Urinary bladder (tissue), 4 donors: Measurements from ENCODE around the gene BEST2. TPM values are rescaled to one million over a fixed set of nuclear protein-coding genes. Genes with fewer than 3 reads are reported as not detected.
"Not testable (repeated sequence)": the region's sequence is repeated elsewhere in the genome, so short reads cannot be mapped to it uniquely, and the experiment has no call there.

ENCODE experiments used
- DNase-seq: peaks from one replicate; pipeline ENCODE4 v3.0.0-alpha.2; 2015; ENCODE audit errors: extremely low spot score
- H3K27ac ChIP-seq: one replicate; pipeline ENCODE4 v1.5.1; 2013; ENCODE audit warnings: low read depth, mild to moderate bottlenecking, moderate library complexity
- H3K36me3 ChIP-seq: one replicate; pipeline ENCODE4 v1.6.1; 2013; ENCODE audit warnings: mild to moderate bottlenecking, moderate library complexity; ENCODE audit not compliant: insufficient read depth
- H3K4me1 ChIP-seq: one replicate; pipeline ENCODE4 v1.6.1; 2013; ENCODE audit warnings: mild to moderate bottlenecking, moderate library complexity; ENCODE audit not compliant: insufficient read depth
- H3K4me3 ChIP-seq: one replicate; pipeline ENCODE4 v1.5.1; 2013; ENCODE audit warnings: low read depth, low read length
- WGBS: extraction: QIAGEN DNeasy Blood & Tissue Kit; methylation state at CpG from one replicate; pipeline ENCODE4 v1.1.7; 2013; 5-methylcytosine and 5-hydroxymethylcytosine counted together
- polyA plus RNA-seq: library from polyadenylated mRNA; stranded (reverse); fragments of 200-250 nt; gene quantifications from one replicate; pipeline ENCODE4 v1.2.3, GENCODE V29; 2013
- total RNA-seq: library from RNA; depleted of rRNA; stranded (reverse); fragments of >200 nt; gene quantifications from one replicate; pipeline ENCODE4 v1.2.3, GENCODE V29; 2014
- donor health status: healthy with polysubstance abuse.
- donor health status: healthy.

BEST2 gene
- total and polyA plus RNA-seq, 2 donors, result not detected

GRCh38 chr19:12721656-12722565 is 29.7 kb upstream of the BEST2 start:
- no peak for DNase-seq

GRCh38 chr19:12722566-12723380 is 28.8 kb upstream of the BEST2 start:
- no peak overlapping the region for H3K27ac ChIP-seq
- DNase-seq, result peak; percentile 95
- peaks cover 1% of the 10 kb centered on the region for H3K4me1 ChIP-seq
- 1% methylated on average over 32 of the region's 32 CpGs for WGBS
- no peaks in the 10 kb centered on the region for H3K36me3 ChIP-seq
- H3K4me3 ChIP-seq, result peak overlapping the region; percentile 90

More at GRCh38 chr19:12721656-12722565, 29.7 kb upstream of the BEST2 start:
- Histone ChIP-seq H3K27ac (peak overlapping the region; percentile 87), H3K4me3 (peak overlapping the region; percentile 90), H3K4me1 (peaks cover 1% of the 10 kb centered on the region), H3K36me3 (no peaks in the 10 kb centered on the region)
- under 1% methylated on average over 65 of the region's 65 CpGs for WGBS

- H3K4me3 ChIP-seq, result peak overlapping the region; percentile 23
- H3K4me1 ChIP-seq, result peaks cover 1% of the 10 kb centered on the region
- no peak for DNase-seq
- WGBS, result 2% methylated on average over 7 of the region's 7 CpGs
- no peak overlapping the region for H3K27ac ChIP-seq
- H3K36me3 ChIP-seq, result no peaks in the 10 kb centered on the region
These were observed 28.3 kb upstream of the BEST2 start for GRCh38 chr19:12723381-12723640.

- DNase-seq, result no peak
- WGBS, result 3% methylated on average over 28 of the region's 28 CpGs
These were observed 27.8 kb upstream of the BEST2 start, which contains the start of gene TNPO2 for GRCh38 chr19:12723641-12724426. Gene TNPO2 (minus strand): TSS chr19:12723932. CDS start chr19:12720977, 2,955 bp downstream.

GRCh38 chr19:12725612-12726011 is 26.0 kb upstream of the BEST2 start:
- WGBS, result 93% methylated on average over 10 of the region's 10 CpGs
- not testable (repeated sequence) for H3K4me1 ChIP-seq, H3K27ac ChIP-seq, DNase-seq, H3K4me3 ChIP-seq, H3K36me3 ChIP-seq

More at GRCh38 chr19:12723641-12724426, 27.8 kb upstream of the BEST2 start, which contains the start of gene TNPO2:
- peaks cover 1% of the 10 kb centered on the region for H3K4me1 ChIP-seq
- peak within 1 kb of the TSS; percentile 23 for H3K4me3 ChIP-seq
- H3K36me3 ChIP-seq, result no peaks in the 10 kb centered on the region
- no peak within 1 kb of the TSS for H3K27ac ChIP-seq

GRCh38 chr19:12726988-12727316 is 24.6 kb upstream of the BEST2 start:
- 93% methylated on average over 2 of the region's 2 CpGs for WGBS
- Histone ChIP-seq H3K4me1 (peaks cover 1% of the 10 kb centered on the region), H3K4me3 (no peak overlapping the region), H3K36me3 (no peaks in the 10 kb centered on the region), H3K27ac (no peak overlapping the region)
- DNase-seq, result no peak

GRCh38 chr19:12727745-12728433 is 23.7 kb upstream of the BEST2 start:
- Histone ChIP-seq H3K4me3 (no peak overlapping the region), H3K27ac (no peak overlapping the region), H3K36me3 (no peaks in the 10 kb centered on the region), H3K4me1 (peaks cover 1% of the 10 kb centered on the region)
- WGBS, result 94% methylated on average over 9 of the region's 9 CpGs
- no peak for DNase-seq

- no peak for DNase-seq
- Histone ChIP-seq H3K36me3 (no peaks in the 10 kb centered on the region), H3K4me3 (no peak overlapping the region), H3K4me1 (no peaks in the 10 kb centered on the region), H3K27ac (no peak overlapping the region)
- WGBS, result 83% methylated on average over 3 of the region's 3 CpGs
These were observed 21.5 kb upstream of the BEST2 start for GRCh38 chr19:12730064-12730463.

GRCh38 chr19:12731337-12731736 is 20.3 kb upstream of the BEST2 start:
- Histone ChIP-seq H3K4me3 (no peak overlapping the region), H3K36me3 (no peaks in the 10 kb centered on the region), H3K27ac (no peak overlapping the region), H3K4me1 (peaks cover 1% of the 10 kb centered on the region)
- no peak for DNase-seq
- 91% methylated on average over 24 of the region's 24 CpGs for WGBS

GRCh38 chr19:12733369-12734214 is 18.0 kb upstream of the BEST2 start:
- WGBS, result under 1% methylated on average over 15 of the region's 15 CpGs
- Histone ChIP-seq H3K4me1 (peaks cover 1% of the 10 kb centered on the region), H3K4me3 (peak overlapping the region; percentile 96), H3K27ac (peak overlapping the region; percentile 88), H3K36me3 (no peaks in the 10 kb centered on the region)
- DNase-seq, result no peak

GRCh38 chr19:12736995-12737834 is 14.4 kb upstream of the BEST2 start, which contains the start of gene GET3:
Gene GET3 (plus strand): TSS chr19:12737497. CDS start chr19:12737506, 9 bp downstream.
- peaks cover 1% of the 10 kb centered on the region for H3K4me1 ChIP-seq
- peak; percentile 99 for DNase-seq
- WGBS, result under 1% methylated on average over 29 of the region's 29 CpGs
- H3K4me3 ChIP-seq, result peak within 1 kb of the TSS; percentile 81
- H3K27ac ChIP-seq, result no peak within 1 kb of the TSS
- no peaks in the 10 kb centered on the region for H3K36me3 ChIP-seq
